AG04449 (cell line): Measurements from ENCODE around the gene CD2AP.
"Not testable (repeated sequence)": the region's sequence is repeated elsewhere in the genome, so short reads cannot be mapped to it uniquely, and the experiment has no call there.

Experiments
- CTCF ChIA-PET: fragments of 350-600 bp; formaldehyde crosslinking; extraction: SDS; loops from one replicate; lab custom pipeline; 2021; ENCODE audit warnings: antibody characterized with exemption; lab: Yijun Ruan, JAX
- POLR2A ChIA-PET: fragments of 400-600, 350-600 bp; formaldehyde crosslinking; extraction: SDS; loops from one replicate; lab custom pipeline; 2020; ENCODE audit warnings: antibody characterized with exemption, inconsistent platforms; lab: Yijun Ruan, JAX
- DNase-seq: peaks from one replicate; pipeline ENCODE4 v3.0.0-alpha.2; 2010; ENCODE audit warnings: low read depth, low spot score
- H3K4me3 ChIP-seq: 2 replicates; pipeline ENCODE4 v1.5.1; 2011; ENCODE audit warnings: low read depth, mild to moderate bottlenecking, control low read depth, low read length
- CTCF ChIP-seq: IDR thresholded peaks from one replicate; pipeline ENCODE4 v1.5.1; 2011; ENCODE audit warnings: mild to moderate bottlenecking, moderate library complexity, low read length, control low read depth, inconsistent platforms; ENCODE audit not compliant: insufficient read depth; ENCODE audit errors: missing control alignments

Gene CD2AP

GRCh38 chr6:47633141-47633540, 155.6 kb downstream of the CD2AP start:
- CTCF ChIA-PET: interaction anchor here (1.2 to 8.0 kb wide), 4 partner anchors 11 to 155 kb away, joined by 3 to 169 read pairs (median 13); partner anchors contain the start of gene OPN5
- no peak for DNase-seq

GRCh38 chr6:47634210-47635047, 156.8 kb downstream of the CD2AP start:
- POLR2A ChIA-PET: no interaction called here
- no peak for TF ChIP-seq CTCF
- DNase-seq: no peak
- H3K4me3 ChIP-seq: no peak overlapping the region
- CTCF ChIA-PET: interaction anchor here (0.6 to 8.0 kb wide), 5 partner anchors 20 to 223 kb away, joined by 3 to 169 read pairs (median 3); partner anchors contain the start of gene OPN5

More at GRCh38 chr6:47633141-47633540, 155.6 kb downstream of the CD2AP start:
- TF ChIP-seq CTCF: no peak
- no peak overlapping the region for H3K4me3 ChIP-seq
- POLR2A ChIA-PET: no interaction called here

- no peak for TF ChIP-seq CTCF
- ChIA-PET POLR2A (no interaction called here), CTCF (interaction anchor here (1.1 kb wide), 1 partner anchor 134 kb away, joined by 3 read pairs; no protein-coding TSS in a partner anchor)
- H3K4me3 ChIP-seq: no peak overlapping the region
- no peak for DNase-seq
These were observed 169.1 kb downstream of the CD2AP start for GRCh38 chr6:47646689-47647088.

- ChIA-PET POLR2A (no interaction called here), CTCF (interaction anchor here (1.1 kb wide), 1 partner anchor 133 kb away, joined by 3 read pairs; no protein-coding TSS in a partner anchor)
- no peak for DNase-seq
- TF ChIP-seq CTCF: no peak
- H3K4me3 ChIP-seq: no peak overlapping the region
These were observed 169.6 kb downstream of the CD2AP start for GRCh38 chr6:47647188-47647587.

- CTCF ChIA-PET: not testable (repeated sequence)
These were observed 170.0 kb downstream of the CD2AP start for GRCh38 chr6:47647626-47648025.

GRCh38 chr6:47648031-47648430, 170.4 kb downstream of the CD2AP start:
- CTCF ChIA-PET: no interaction called here
- POLR2A ChIA-PET: no interaction called here
- no peak for TF ChIP-seq CTCF
- H3K4me3 ChIP-seq: no peak overlapping the region
- no peak for DNase-seq

More at GRCh38 chr6:47647626-47648025, 170.0 kb downstream of the CD2AP start:
- H3K4me3 ChIP-seq, DNase-seq, POLR2A ChIA-PET: not testable (repeated sequence)
